Left lung (tissue), 10 donors: ENCODE measurements around the gene ARHGAP26. TPM values are rescaled to one million over a fixed set of nuclear protein-coding genes. Genes with fewer than 3 reads are reported as not detected.
"Not testable (repeated sequence)": the region's sequence is repeated elsewhere in the genome, so short reads cannot be mapped to it uniquely, and the experiment has no call there.

Source experiments
- ATAC-seq: fragments of 200-7000 bp; cut with Tn5 transposase; one replicate; pipeline ENCODE4 v1.9.1; 2020; ENCODE audit warnings: moderate library complexity
- DNase-seq, 4 donors: peaks; one replicate each; pipeline ENCODE4 v3.0.0-alpha.2; 2013 to 2020
- H3K27ac ChIP-seq, 2 donors: fragments of 200-600 bp; sonication (generic) in 1 of 2; one replicate each; pipeline versions ENCODE4 v1.5.0 to v1.8.0; 2020 to 2021
- H3K27me3 ChIP-seq, 2 donors: fragments of 200-600 bp; sonication (generic) in 1 of 2; one replicate each; pipeline versions ENCODE4 v1.5.0 to v1.8.0; 2020 to 2021
- H3K36me3 ChIP-seq, 2 donors: fragments of 200-600 bp; sonication (generic) in 1 of 2; one replicate each; pipeline versions ENCODE4 v1.5.0 to v1.8.0; 2020 to 2021
- H3K4me1 ChIP-seq, 2 donors: fragments of 200-600 bp; one replicate each; pipeline ENCODE4 v1.8.0; 2021
- H3K4me3 ChIP-seq, 2 donors: fragments of 200-600 bp; sonication (generic) in 1 of 2; one replicate each; pipeline versions ENCODE4 v1.5.0 to v1.8.0; 2020 to 2021; ENCODE audit warnings: mild to moderate bottlenecking in 1 of 2
- H3K9me3 ChIP-seq, 2 donors: fragments of 200-600 bp; sonication (generic) in 1 of 2; one replicate each; pipeline versions ENCODE4 v1.5.0 to v1.8.0; 2020 to 2021
- CTCF ChIP-seq, 2 donors: fragments of 200-600 bp; sonication (generic) in 1 of 2; IDR thresholded peaks; one replicate each; pipeline versions ENCODE4 v1.5.0 to v1.8.0; 2021; ENCODE audit warnings: antibody characterized with exemption in 2 of 2
- intact Hi-C, 2 donors: fragments of 100-400 bp; cut with DNase I; formaldehyde crosslinking; loops; one replicate each; pipeline versions ENCODE4 v1.11.2 to v1.14.2; 2022
- polyA plus RNA-seq, 6 donors: library from polyadenylated mRNA; unstranded; fragments of 120-200 nt; gene quantifications; one replicate each; pipeline ENCODE4 v1.2.1, GENCODE V29; 2013; ENCODE audit not compliant: insufficient read length in 6 of 6
- total RNA-seq, 2 donors: library from RNA; stranded (reverse); fragmentation: NEBNext Ultra II Directional; extraction: Animal tissue kit (Norgen Biotek cat#: 25700); gene quantifications; one replicate each; pipeline ENCODE4 v1.2.1, GENCODE V29; 2021
- donor health status: DM: no; HTN: yes; CAD: no.
- donor health status: DM: no; HTN: no; CAD: no.

The ARHGAP26 gene
- total and polyA plus RNA-seq, 8 donors, result 13.9 to 61.9 (median 14.9) TPM

- DNase-seq (peak in 1 of 4 donors; percentile 46), ATAC-seq (peak; percentile 67)
- intact Hi-C loops, result not testable (repeated sequence)
These were observed 195.3 kb downstream of the ARHGAP26 start for GRCh38 chr5:142965258-142966120.

GRCh38 chr5:142966121-142966420 is 195.9 kb downstream of the ARHGAP26 start:
- intact Hi-C loops, result no loop called here
- peak overlapping the region in 1 of 2 donors; percentile 28 for H3K27ac ChIP-seq
- H3K27me3 ChIP-seq, result no peaks in the 10 kb centered on the region
- no peaks in the 10 kb centered on the region for H3K36me3 ChIP-seq
- ATAC-seq (peak; percentile 87), DNase-seq (no peak)
- no peak for TF ChIP-seq CTCF (IDR thresholded peaks at IDR 0.05)
- H3K4me1 ChIP-seq, result peaks cover 0 to 14% of the 10 kb centered on the region in 2 donors
- H3K4me3 ChIP-seq, result no peak overlapping the region
- no peaks in the 10 kb centered on the region for H3K9me3 ChIP-seq

More at GRCh38 chr5:142965258-142966120, 195.3 kb downstream of the ARHGAP26 start:
- peak overlapping the region in 1 of 2 donors; percentile 28 for H3K27ac ChIP-seq
- not testable (repeated sequence) for H3K27me3 ChIP-seq, H3K36me3 ChIP-seq, H3K9me3 ChIP-seq, H3K4me3 ChIP-seq
- peaks cover 0 to 14% of the 10 kb centered on the region in 2 donors for H3K4me1 ChIP-seq
- TF ChIP-seq CTCF (IDR thresholded peaks at IDR 0.05), result peak; percentile 50

GRCh38 chr5:142969186-142969585 is 199.0 kb downstream of the ARHGAP26 start:
- peaks cover 0 to 29% of the 10 kb centered on the region in 2 donors for H3K4me1 ChIP-seq
- intact Hi-C loops, result no loop called here
- ATAC-seq (no peak), DNase-seq (no peak)
- no peaks in the 10 kb centered on the region for H3K9me3 ChIP-seq
- no peaks in the 10 kb centered on the region for H3K27me3 ChIP-seq
- no peak overlapping the region for H3K27ac ChIP-seq
- no peak for TF ChIP-seq CTCF (IDR thresholded peaks at IDR 0.05)
- H3K36me3 ChIP-seq, result no peaks in the 10 kb centered on the region
- H3K4me3 ChIP-seq, result no peak overlapping the region

- Histone ChIP-seq H3K27me3 (no peaks in the 10 kb centered on the region), H3K9me3 (no peaks in the 10 kb centered on the region), H3K36me3 (no peaks in the 10 kb centered on the region), H3K4me1 (peaks cover 0 to 31% of the 10 kb centered on the region in 2 donors), H3K27ac (peak overlapping the region in 1 of 2 donors; percentile 19), H3K4me3 (no peak overlapping the region)
- ATAC-seq (no peak), DNase-seq (no peak)
- intact Hi-C loops, result no loop called here
- TF ChIP-seq CTCF (IDR thresholded peaks at IDR 0.05), result no peak
These were observed 199.7 kb downstream of the ARHGAP26 start for GRCh38 chr5:142969624-142970439.
